ENCODE measurements around the gene EGFR.

DNA sequence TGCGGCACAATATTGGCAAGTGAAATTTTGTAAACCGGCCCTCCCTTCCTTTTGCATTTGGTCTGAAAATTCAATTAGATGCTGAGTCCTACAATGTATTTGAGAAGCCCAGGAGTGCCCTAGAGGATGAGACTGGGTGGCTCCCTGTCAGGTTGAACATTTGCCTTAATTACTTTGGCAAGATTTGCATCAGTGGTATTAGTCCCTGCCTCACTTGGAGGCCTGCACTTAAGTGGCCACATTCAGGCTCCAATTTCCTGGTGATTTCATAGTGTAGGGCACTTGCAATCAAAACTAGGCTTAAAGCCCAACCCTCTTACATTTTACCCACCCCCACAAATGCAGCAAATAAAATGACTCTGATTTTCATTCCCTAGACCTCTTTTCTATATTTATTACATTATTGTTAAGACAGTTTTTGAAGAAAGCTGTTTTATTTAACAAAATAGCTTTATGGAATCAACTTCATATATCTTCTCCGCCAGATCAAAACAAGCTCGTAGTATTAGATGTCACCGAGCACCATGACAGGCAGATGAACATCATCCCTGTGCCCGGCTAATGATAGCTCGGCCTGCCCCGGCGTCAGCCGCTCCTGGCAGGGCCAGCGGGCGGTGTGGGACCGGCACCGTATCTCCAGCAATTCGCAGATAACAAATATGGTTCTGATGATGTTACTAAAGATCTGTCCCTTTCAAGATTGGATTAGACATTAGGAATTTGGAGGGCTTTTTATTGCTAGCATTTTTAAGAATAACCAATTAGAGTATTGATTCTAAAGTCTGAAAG, 73.6 kb downstream of the EGFR start:
- no peak for TF ChIP-seq CTCF (IDR thresholded peaks at IDR 0.05; ENCODE audit: insufficient read depth, low read length, poor library complexity, severe bottlenecking)
- TF ChIP-seq EZH2phosphoT487 (conservative IDR thresholded peaks at IDR 0.05; ENCODE audit: low read length), result no peak
